Effector memory CD8-positive, alpha-beta T cell (primary cell): ENCODE measurements around the gene CDC42EP3.

Source experiments
- ATAC-seq: fragments of 150-1000 bp; cut with Tn5 transposase; replicated peaks from 2 replicates; pipeline ENCODE4 v1.10.0; 2021; ENCODE audit warnings: mild to moderate bottlenecking, moderate library complexity
- DNase-seq, 3 experiments: peaks; one replicate each; pipeline ENCODE4 v3.0.0; 2021
- H3K27ac Mint-ChIP-seq, 2 donors: one replicate each; pipeline ENCODE4 v1.8.0; 2022; ENCODE audit warnings: mild to moderate bottlenecking in 2 of 2, mixed read lengths in 2 of 2, moderate library complexity in 2 of 2
- H3K27me3 Mint-ChIP-seq, 2 donors: one replicate each; pipeline ENCODE4 v1.8.0; 2022; ENCODE audit warnings: mixed read lengths in 2 of 2
- H3K36me3 Mint-ChIP-seq: one replicate; pipeline ENCODE4 v1.8.0; 2022; ENCODE audit warnings: mild to moderate bottlenecking, moderate library complexity, mixed read lengths; ENCODE audit not compliant: insufficient read depth
- H3K4me1 Mint-ChIP-seq, 2 donors: one replicate each; pipeline ENCODE4 v1.8.0; 2022; ENCODE audit warnings: low read depth in 2 of 2, mixed read lengths in 2 of 2
- H3K4me3 Mint-ChIP-seq, 2 donors: one replicate each; pipeline ENCODE4 v1.8.0; 2022; ENCODE audit warnings: mild to moderate bottlenecking in 2 of 2, mixed read lengths in 2 of 2, moderate library complexity in 2 of 2
- H3K9me3 Mint-ChIP-seq, 2 donors: one replicate each; pipeline ENCODE4 v1.8.0; 2022; ENCODE audit warnings: mixed read lengths in 2 of 2

CDC42EP3 gene

DNA sequence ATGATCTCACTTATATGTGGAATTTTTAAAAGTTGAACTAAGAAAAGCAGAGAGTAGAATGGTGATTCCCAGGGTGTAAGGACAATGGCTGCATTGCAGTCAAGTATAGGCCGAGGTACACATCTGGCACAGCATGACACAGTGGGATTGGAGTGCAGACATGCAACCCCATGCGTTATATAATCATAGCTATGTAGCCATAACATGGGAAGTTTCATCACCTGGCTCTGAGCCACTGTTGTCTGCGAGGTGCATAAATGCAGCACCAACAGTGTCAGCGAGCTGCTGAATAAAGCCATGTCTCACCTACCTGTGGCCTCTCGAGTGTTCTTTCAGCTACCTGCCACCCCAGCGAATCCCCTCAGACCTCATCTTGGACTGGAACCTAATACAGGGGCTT, 61.7 kb downstream of the CDC42EP3 start:
- Mint-ChIP-seq H3K27me3 (no peaks in the 10 kb centered on the region), H3K27ac (no peak overlapping the region), H3K36me3 (peaks cover 7% of the 10 kb centered on the region), H3K4me3 (no peak overlapping the region), H3K9me3 (peaks cover 5% of the 10 kb centered on the region in 2 donors), H3K4me1 (peaks cover 14 to 38% of the 10 kb centered on the region in 2 donors)
- DNase-seq (no peak), ATAC-seq (no peak)

DNA sequence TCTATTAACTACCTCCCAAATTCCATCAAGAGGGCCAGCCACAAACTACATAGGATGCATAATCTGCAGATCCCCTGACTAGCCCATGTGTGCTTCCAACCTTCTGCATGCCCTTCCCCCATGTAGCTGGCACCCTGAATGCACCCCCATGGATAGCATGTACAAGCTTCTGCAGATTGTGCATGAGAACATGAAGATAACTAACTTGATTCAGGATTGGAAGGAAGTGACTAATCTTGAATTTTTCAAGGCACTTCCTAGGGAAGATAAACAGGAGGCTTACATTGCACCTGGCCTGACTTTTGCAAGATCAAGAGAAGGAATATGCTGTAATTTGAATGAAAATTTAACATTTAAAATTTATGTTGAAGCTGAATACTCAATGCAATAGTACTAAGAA, 66.7 kb downstream of the CDC42EP3 start:
- ATAC-seq, result no peak
- Mint-ChIP-seq H3K27me3 (no peaks in the 10 kb centered on the region), H3K4me1 (peaks cover 28 to 49% of the 10 kb centered on the region in 2 donors), H3K27ac (no peak overlapping the region), H3K36me3 (peaks cover 42% of the 10 kb centered on the region), H3K4me3 (no peak overlapping the region), H3K9me3 (peaks cover 10 to 16% of the 10 kb centered on the region in 2 donors)
- no peak for DNase-seq

DNA sequence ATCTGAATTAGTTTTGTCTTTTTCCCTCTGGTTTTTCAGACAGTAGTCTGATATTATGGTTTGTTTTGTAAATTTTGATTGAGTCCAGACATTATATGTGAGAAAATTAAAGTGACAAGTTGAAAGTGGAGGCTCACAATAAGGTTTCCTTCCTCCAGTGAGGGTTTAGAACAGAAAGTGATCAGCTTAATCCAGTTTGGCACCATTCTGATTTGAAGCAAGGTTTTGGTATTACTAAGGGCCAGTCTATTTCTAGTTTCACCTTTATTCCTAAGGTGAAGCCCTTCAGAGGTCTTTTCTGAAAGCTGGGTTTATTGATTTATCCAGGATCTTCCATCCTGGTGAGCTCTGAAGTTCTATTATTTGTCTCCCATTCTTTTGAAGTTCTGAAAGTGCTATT, 68.7 kb downstream of the CDC42EP3 start:
- peaks cover 9 to 15% of the 10 kb centered on the region in 2 donors for H3K9me3 Mint-ChIP-seq
- H3K27ac Mint-ChIP-seq, result peak overlapping the region; percentile 98 to 99
- DNase-seq (no peak), ATAC-seq (no peak)
- H3K36me3 Mint-ChIP-seq, result peaks cover 49% of the 10 kb centered on the region
- H3K27me3 Mint-ChIP-seq, result no peaks in the 10 kb centered on the region
- H3K4me1 Mint-ChIP-seq, result peaks cover 38 to 60% of the 10 kb centered on the region in 2 donors
- H3K4me3 Mint-ChIP-seq, result peak overlapping the region; percentile 82 to 90

DNA sequence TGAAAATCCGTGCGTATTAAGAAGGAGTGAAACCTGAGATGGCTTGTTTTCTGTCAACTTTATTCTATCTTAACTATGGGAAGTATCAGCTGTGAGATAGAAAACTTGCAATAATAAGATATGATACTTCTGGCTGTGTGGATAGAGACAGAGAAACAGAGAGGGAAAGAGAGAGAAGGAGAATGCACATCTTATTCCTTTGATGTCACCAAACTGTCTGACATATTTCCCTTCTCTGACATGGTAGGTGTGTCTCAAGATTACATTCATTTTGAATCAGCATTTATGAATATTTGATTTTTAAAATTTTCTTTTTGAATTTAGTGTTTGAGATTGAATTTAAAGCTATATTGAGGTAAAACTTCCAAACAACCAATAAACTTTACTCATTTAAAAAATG, 69.4 kb downstream of the CDC42EP3 start:
- H3K9me3 Mint-ChIP-seq, result peaks cover 8 to 15% of the 10 kb centered on the region in 2 donors
- no peak for DNase-seq
- peaks cover 38 to 55% of the 10 kb centered on the region in 2 donors for H3K4me1 Mint-ChIP-seq
- no peak for ATAC-seq
- H3K27ac Mint-ChIP-seq, result peak overlapping the region; percentile 98 to 99
- no peaks in the 10 kb centered on the region for H3K27me3 Mint-ChIP-seq
- peak overlapping the region; percentile 82 to 90 for H3K4me3 Mint-ChIP-seq
- H3K36me3 Mint-ChIP-seq, result peaks cover 49% of the 10 kb centered on the region

DNA sequence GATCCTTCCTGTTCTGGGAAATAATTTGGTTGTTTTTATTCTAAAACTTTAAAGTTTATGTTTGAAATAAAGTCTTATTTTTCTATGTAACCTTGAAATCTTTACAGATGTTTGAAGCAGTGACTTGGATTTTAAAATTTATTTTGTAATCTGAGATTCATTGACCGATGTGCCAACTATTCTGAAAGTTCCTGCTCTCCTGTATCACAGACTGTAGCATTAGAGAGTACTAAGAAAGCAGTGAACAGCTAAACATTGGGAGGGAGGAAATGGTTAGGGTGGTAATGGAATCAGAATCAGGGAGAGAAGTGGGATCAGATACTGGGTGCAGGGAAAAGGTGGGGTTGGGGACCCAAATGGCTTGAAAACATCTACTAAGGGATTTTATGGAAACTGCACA, 69.9 kb downstream of the CDC42EP3 start:
- H3K4me3 Mint-ChIP-seq, result peak overlapping the region; percentile 82 to 90

DNA sequence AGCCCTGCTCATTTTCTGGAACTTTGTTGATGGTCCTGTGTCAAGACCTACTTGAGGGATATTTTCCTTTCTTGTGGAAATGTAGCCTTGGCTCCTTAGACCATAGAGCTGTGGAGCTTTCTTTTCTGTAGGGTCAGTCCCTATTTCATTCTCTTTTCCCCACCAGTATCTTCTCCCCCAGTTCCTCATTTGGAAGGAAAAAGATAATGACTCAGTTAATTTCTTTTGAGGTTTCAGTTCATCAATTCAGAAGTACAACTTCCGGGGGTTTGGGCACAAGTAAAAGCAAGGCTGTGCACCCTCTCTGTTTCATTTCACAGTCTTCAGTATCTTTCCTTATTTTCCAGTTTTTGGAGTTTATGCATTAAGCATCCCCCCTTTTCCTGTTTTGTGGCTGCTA, 70.7 kb downstream of the CDC42EP3 start:
- Mint-ChIP-seq H3K4me1 (peaks cover 38 to 55% of the 10 kb centered on the region in 2 donors), H3K27ac (peak overlapping the region; percentile 98 to 99)
- ATAC-seq, result no peak

More for the DNA sequence above, 69.9 kb downstream of the CDC42EP3 start:
- Mint-ChIP-seq H3K27ac (peak overlapping the region; percentile 98 to 99), H3K9me3 (peaks cover 9 to 19% of the 10 kb centered on the region in 2 donors), H3K36me3 (peaks cover 49% of the 10 kb centered on the region), H3K4me1 (peaks cover 38 to 55% of the 10 kb centered on the region in 2 donors), H3K27me3 (no peaks in the 10 kb centered on the region)
- DNase-seq (no peak), ATAC-seq (no peak)

DNA sequence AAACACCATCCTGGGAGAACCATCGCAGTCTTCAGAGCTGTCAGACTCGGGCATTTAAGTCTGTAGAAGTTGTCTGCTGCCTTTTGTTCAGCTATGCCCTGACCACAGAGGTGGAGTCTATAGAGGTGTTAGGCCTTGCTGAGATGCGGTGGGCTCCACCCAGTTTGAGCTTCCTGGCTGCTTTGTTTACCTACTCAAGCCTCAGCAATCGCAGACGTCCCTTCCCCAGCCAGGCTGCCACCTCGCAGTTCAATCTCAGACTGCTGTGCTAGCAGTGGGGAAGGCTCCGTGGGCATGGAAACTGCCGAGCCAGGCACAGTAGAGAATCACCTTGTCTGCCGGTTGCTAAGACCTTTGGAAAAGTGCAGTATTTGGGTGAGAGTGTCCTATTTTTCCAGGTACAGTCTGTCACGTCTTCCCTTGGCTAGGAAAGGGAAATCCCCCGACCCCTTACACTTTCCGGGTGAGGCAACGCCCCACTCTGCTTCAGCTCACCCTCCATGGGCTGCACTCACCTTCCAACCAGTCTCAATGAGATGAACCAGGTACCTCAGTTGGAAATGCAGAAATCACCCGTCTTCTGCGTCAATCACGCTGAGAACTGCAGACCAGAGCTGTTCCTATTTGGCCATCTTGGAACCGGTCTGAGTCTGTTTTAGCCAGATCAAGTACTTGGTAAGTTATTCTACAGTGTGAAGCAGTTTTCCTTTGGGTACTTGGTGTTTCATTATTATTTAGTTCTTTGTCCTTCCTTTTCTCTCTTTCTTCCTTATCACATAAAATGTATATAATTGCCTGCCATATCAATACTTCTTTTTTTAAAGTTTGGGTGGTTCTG, 71.5 kb downstream of the CDC42EP3 start:
- ATAC-seq, result peak; percentile 87
- peaks cover 38 to 59% of the 10 kb centered on the region in 2 donors for H3K4me1 Mint-ChIP-seq
- H3K4me3 Mint-ChIP-seq, result peak overlapping the region; percentile 82 to 90
- H3K27me3 Mint-ChIP-seq, result no peaks in the 10 kb centered on the region
- H3K36me3 Mint-ChIP-seq, result peaks cover 45% of the 10 kb centered on the region
- H3K27ac Mint-ChIP-seq, result peak overlapping the region; percentile 98 to 99
- peaks cover 18 to 19% of the 10 kb centered on the region in 2 donors for H3K9me3 Mint-ChIP-seq
- peak; percentile 80 to 86 (median 83) for DNase-seq

More for the DNA sequence above, 70.7 kb downstream of the CDC42EP3 start:
- H3K36me3 Mint-ChIP-seq, result peaks cover 49% of the 10 kb centered on the region
- H3K27me3 Mint-ChIP-seq, result no peaks in the 10 kb centered on the region
- no peak for DNase-seq
- H3K9me3 Mint-ChIP-seq, result peaks cover 15 to 19% of the 10 kb centered on the region in 2 donors
- H3K4me3 Mint-ChIP-seq, result peak overlapping the region; percentile 82 to 90

DNA sequence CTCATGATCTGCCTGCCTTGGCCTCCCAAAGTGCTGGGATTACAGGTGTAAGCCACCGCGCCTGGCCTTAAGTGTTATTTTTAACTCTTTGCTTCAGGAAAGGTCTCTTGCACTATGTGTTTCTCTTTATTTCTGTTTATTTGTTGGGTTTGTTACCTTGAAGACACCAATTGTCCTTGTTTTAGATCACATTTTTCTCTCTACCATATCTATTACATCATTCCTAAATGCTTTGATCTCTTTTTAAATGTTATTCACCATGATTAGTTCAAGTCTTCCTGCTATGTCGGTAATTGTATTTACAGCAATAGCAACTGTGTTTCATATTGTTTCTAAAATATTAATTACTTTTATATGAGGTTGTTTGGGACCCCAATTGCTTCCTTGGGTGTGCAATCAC, 77.7 kb downstream of the CDC42EP3 start:
- DNase-seq (no peak), ATAC-seq (no peak)
- H3K27ac Mint-ChIP-seq, result no peak overlapping the region
- H3K4me3 Mint-ChIP-seq, result no peak overlapping the region
- H3K4me1 Mint-ChIP-seq, result peaks cover 25 to 40% of the 10 kb centered on the region in 2 donors
- no peaks in the 10 kb centered on the region for H3K36me3 Mint-ChIP-seq
- peaks cover 8 to 15% of the 10 kb centered on the region in 2 donors for H3K9me3 Mint-ChIP-seq
- no peaks in the 10 kb centered on the region for H3K27me3 Mint-ChIP-seq

DNA sequence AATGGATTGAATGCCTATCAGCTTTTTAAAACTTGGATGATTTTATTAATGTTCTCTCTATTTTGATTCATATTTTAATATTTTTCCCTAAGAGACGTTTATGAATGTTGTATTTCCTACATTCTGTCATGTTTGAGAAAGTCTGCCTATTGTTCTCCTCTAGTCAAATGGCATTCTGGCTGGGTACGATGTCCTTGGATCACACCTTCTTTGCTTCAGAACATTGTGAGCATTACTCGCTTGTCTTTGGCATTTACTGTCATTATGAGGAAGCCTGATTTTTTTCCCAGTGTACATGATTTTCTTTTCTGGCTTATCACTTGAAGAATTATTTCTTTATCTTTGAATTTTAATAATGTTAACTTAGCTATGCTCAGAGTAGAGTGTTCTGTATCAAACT, 78.4 kb downstream of the CDC42EP3 start:
- no peak overlapping the region for H3K27ac Mint-ChIP-seq
- ATAC-seq, result no peak
- H3K27me3 Mint-ChIP-seq, result no peaks in the 10 kb centered on the region
- H3K36me3 Mint-ChIP-seq, result no peaks in the 10 kb centered on the region
- H3K9me3 Mint-ChIP-seq, result peaks cover 8 to 15% of the 10 kb centered on the region in 2 donors
- H3K4me3 Mint-ChIP-seq, result no peak overlapping the region
- peaks cover 29 to 42% of the 10 kb centered on the region in 2 donors for H3K4me1 Mint-ChIP-seq
- DNase-seq, result no peak
